HuH-7.5 (cell line): ENCODE data around the gene LRPAP1.
"Not testable (repeated sequence)": the region's sequence is repeated elsewhere in the genome, so short reads cannot be mapped to it uniquely, and the experiment has no call there.

Experiments used
- DNase-seq: peaks from one replicate; pipeline ENCODE4 v3.0.0; 2011; ENCODE audit warnings: low spot score

Gene LRPAP1

GRCh38 chr4:3560465-3560864 lies 28.2 kb upstream of the LRPAP1 start:
- DNase-seq: not testable (repeated sequence)

- not testable (repeated sequence) for DNase-seq
These were observed 27.4 kb upstream of the LRPAP1 start for GRCh38 chr4:3559381-3560290.

DNA sequence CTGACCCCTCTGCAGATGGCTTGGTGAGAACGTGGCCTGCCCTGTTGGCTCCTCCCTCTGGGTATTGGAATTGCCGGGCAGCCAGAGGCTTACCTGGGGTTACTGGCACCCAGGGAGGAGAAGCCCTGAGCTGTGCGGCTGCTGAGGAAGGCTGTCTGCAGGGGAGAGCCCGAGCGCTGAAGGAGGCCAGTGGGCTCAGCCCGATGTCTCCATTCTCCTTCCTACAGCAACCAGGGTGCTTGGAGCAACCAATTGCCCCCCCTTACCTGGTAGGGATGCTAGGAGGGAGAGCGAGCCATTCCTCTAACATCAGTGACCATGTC lies 26.3 kb upstream of the LRPAP1 start:
- DNase-seq: not testable (repeated sequence)

DNA sequence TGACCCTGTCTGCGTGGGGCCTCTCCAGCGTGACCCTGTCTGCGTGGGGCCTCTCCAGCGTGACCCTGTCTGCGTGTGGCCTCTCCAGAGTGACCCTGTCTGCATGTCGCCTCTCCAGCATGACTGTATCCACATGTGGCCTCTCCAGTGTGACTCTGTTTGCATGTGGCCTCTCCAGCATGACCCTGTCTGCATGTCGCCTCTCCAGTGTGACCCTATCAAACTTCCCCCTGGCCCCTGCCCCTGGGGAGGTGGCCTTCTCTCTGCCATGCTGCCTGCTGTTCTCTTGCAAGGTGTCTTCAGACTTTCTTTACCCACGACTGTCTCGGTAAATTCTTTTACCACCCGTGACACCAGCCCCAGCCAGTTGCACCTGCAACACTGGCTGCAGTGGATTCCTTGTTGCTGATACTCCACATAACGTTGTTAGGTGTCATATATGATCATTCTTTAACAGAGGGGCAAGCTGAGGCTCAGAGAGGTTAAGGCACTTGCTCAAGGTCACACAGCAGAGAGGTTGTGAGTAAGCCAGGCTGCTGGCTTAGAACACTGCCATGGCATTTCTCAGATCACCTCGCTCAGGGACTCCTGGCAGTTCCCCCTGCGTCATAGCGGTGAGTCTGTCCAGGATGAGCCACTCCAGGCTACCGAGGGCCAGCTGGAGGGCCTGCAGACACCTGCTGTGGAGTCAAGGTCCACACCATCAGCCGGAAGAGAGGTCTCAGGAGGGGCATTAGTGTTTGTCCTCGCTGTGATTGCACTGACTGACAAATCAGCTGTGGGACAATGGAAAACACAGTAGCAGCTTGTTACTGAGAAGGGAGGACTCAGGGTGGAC lies 25.7 kb upstream of the LRPAP1 start:
- DNase-seq: not testable (repeated sequence)

GRCh38 chr4:3557088-3557492 lies 24.9 kb upstream of the LRPAP1 start:
- DNase-seq: not testable (repeated sequence)

- DNase-seq: not testable (repeated sequence)
These were observed 24.1 kb upstream of the LRPAP1 start for GRCh38 chr4:3556244-3556867.

GRCh38 chr4:3555459-3556070 lies 23.3 kb upstream of the LRPAP1 start:
- DNase-seq: not testable (repeated sequence)

DNA sequence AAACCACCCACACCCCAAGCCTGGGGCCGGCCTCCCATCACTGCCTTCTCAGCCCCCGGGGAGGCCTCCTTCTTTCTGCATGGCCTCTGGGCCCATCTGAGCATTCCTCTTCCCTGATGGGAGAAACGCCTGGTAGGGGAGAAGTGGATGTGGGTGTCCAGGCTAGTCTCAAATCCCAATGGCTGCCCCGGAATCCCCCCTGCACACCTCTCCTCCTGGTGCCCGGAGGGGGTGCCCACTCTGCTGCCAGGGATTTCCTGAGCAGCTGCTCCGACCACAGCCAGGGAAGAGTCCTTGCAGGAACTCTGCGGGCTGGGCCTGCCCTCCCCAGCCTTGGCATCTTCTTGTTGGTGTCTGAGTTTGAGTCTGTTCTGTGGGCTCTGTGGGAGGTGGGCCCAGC lies 19.1 kb upstream of the LRPAP1 start:
- DNase-seq: not testable (repeated sequence)

GRCh38 chr4:3550792-3551325 lies 18.6 kb upstream of the LRPAP1 start:
- DNase-seq: not testable (repeated sequence)

DNA sequence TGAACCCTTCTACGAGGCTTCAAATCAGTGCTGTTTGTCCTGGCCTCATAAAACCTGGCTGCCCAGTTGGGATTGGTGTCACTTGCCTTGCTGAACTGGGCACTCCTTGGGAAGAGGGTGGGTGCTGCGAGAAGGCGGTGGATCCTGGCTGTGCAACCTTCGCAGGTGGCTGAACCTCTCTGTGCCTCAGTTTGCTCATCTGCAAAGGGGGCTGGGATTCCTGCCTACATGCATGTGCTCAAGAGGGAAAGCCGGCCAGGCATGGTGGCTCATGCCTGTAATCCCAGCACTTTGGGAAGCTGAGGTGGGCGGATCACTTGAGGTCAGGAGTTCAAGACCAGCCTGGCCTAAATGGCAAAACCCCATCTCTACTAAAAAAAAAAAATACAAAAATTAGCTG lies 17.8 kb upstream of the LRPAP1 start:
- not testable (repeated sequence) for DNase-seq

DNA sequence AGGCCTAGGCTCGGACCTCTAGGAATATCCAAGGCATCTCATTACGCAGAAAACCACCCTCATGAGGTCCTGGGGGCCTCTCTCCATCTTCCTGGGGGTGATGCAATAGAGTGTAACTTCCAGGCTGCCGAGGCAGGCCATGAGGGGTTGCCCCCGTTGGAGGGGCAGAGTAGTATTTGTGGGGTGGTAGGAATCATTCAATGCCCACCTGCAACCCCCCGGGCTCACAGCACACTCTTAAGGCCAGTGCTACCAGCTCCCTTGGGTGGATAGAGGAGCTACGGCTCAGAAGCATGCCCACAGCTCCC lies 17.4 kb upstream of the LRPAP1 start:
- DNase-seq: not testable (repeated sequence)

- DNase-seq: not testable (repeated sequence)
These were observed 16.9 kb upstream of the LRPAP1 start for GRCh38 chr4:3548991-3549693.

- not testable (repeated sequence) for DNase-seq
These were observed 14.5 kb upstream of the LRPAP1 start for GRCh38 chr4:3546721-3547120.

DNA sequence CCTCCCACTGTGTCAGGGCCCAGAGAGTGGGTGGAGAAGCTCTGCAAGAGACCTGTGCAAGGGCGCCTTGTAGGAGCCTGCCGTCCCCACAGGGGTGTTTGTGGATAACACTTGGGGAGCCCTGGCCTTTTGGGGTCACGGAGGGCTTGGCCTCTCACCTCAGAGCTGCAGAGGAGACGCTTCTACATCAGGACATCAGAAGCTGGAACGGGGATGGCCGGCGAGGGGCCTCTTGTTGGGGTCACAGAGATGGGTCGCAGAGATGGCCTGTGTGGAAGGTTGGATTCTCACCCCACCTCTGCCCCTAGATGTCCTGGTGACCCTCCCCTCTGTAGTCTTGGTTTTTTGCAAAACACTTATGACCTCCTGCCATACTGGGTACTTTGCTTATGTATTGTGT lies 13.1 kb upstream of the LRPAP1 start:
- not testable (repeated sequence) for DNase-seq

GRCh38 chr4:3544259-3545025 lies 12.2 kb upstream of the LRPAP1 start:
- DNase-seq: not testable (repeated sequence)

DNA sequence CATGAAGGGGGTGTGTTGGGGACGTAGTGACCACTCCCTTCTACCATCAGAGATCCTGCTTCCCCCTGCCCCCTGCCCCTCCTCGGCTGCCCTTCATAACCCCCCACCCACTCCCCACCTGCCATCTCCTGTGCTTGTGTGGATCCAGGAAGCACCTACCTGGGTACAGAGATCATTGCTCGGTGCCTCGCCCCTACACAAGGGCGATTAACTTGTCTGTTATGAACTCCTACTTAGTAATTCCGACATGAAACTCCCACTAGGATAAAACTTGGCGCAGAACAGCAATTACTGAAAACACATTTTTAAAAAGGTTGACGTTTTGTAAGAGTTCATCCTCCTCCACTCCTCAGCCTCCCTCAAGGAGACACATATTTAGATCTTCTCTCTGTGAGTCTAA lies 11.2 kb upstream of the LRPAP1 start:
- not testable (repeated sequence) for DNase-seq

- DNase-seq: not testable (repeated sequence)
These were observed 6.7 kb upstream of the LRPAP1 start for GRCh38 chr4:3538906-3539305.

DNA sequence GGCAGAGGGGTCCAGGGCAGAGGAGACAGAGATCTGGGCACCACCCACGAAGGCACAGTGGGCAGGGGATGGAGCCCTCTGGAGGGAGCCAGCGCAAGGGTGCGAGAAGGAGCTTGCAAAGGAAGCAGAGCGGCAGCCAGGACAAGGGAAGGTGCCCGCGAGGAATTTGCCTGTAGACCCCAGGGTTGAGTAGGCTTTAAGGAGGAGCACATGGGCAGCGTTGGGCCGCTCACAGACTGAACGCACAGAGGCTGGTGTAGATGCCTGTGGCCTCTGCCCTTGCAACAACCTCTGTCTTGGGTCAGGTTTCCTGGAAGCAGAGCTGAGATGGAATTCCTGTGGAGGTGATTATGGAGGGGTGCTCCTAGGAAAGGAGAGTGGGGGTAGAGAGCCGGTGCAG lies 3.6 kb upstream of the LRPAP1 start:
- DNase-seq: not testable (repeated sequence)

DNA sequence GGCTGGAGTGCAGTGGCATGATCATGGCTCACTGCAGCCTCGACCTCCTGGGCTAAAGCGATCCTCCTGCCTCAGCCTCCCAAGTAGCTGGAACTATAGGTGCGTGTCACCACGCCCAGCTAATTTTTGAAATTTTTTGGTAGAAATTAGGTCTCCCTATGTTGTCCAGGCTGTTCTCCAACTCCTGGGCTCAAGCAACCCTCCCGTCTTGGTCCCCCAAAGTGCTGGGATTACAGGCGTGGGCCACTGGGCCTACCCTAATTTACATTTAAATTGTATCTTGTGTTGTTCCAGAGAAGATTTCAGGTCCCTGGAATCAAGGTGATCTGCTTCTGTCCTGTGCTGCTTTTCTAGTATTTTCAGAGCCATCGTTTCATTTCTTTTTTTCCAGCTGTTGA lies 1.2 kb upstream of the LRPAP1 start:
- DNase-seq: no peak

DNA sequence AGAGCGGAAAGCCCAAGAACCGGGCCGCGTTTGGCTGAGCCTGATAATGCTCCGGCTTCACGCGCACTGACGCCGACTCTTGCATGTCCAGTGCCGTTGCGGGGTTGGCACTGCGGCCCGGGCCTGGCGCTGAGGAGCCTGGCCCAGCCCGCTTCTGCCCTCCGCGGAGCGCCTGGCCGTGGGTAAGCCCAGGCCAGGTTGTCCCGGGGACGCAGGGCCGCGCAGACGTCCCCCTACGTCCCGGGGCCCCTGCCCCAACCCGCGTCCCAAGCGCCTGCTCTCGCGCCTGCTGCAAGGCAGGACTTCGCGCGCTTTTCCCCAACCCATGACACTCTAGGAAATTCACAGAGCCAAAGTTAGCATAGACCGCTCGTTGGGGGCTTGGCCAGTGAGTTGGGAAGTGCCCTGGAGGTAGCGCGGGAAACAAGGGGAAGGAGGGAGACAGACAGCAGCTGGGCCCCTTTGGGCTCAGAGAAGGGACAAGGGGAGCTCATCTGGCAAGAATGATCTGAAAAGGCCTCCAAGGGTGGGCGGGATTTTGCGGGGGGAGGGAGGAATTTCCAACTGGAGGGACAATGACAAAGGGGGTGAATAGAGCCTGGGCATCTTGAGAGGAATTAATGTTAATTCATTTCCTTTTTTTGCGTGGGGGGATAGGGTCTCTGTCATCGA lies 665 bp upstream of the LRPAP1 start:
- no peak for DNase-seq
